GM12878 (cell line): ENCODE results near the gene CDHR2. TPM values are rescaled to one million over a fixed set of nuclear protein-coding genes. Genes with fewer than 3 reads are reported as not detected.

Source experiments
- ATAC-seq: fragments of 200-7000 bp; cut with Tn5 transposase; 3 replicates; pipeline ENCODE4 v1.9.1; 2020; ENCODE audit warnings: mild to moderate bottlenecking, moderate library complexity
- BruUV-seq: library from RNA; stranded (reverse); fragments of 400-500 nt; replicated peaks from 2 replicates; lab custom pipeline; 2021; lab: Mats Ljungman, UMichigan
- CTCF ChIA-PET: fragments of 300-600 bp; sonication (Branson Sonifier 250); formaldehyde crosslinking; extraction: SDS; loops from one replicate; lab custom pipeline; 2021; ENCODE audit warnings: inconsistent platforms; lab: Yijun Ruan, JAX
- POLR2A ChIA-PET: fragments of 350-600 bp; formaldehyde crosslinking; extraction: SDS; loops from one replicate; lab custom pipeline; 2021; ENCODE audit warnings: inconsistent platforms; lab: Charles Lee
- RAD21 ChIA-PET: fragments of 300-600 bp; sonication (Branson Sonifier 250); formaldehyde crosslinking; loops from one replicate; lab custom pipeline; 2023; ENCODE audit warnings: antibody characterized with exemption; ENCODE audit not compliant: unreplicated experiment; lab: Charles Lee
- SMC1A ChIA-PET: fragments of 300-600 bp; sonication (Branson Sonifier 250); formaldehyde crosslinking; loops from one replicate; lab custom pipeline; 2023; ENCODE audit not compliant: unreplicated experiment, uncharacterized antibody; lab: Charles Lee
- DNase-seq: peaks from one replicate; pipeline ENCODE4 v3.0.0-alpha.2; 2011; ENCODE audit warnings: low read depth, low spot score
- FAIRE-seq: peaks from 3 replicates; lab custom pipeline; 2011; peaks lifted over from hg19 to GRCh38; lab: Jason Lieb, UNC
- H2AFZ ChIP-seq: 2 replicates; pipeline ENCODE4 v1.6.0; 2011; ENCODE audit warnings: low read depth, low read length, control low read depth; ENCODE audit not compliant: control insufficient read depth
- H3K27ac ChIP-seq: 2 replicates; pipeline ENCODE4 v1.5.1; 2011; ENCODE audit warnings: control low read depth; ENCODE audit not compliant: control insufficient read depth, insufficient read depth
- H3K27me3 ChIP-seq, 2 experiments: replicated peaks in 1 of 2; 2 replicates each; pipeline versions ENCODE4 v1.6.0 to v1.6.1; 2011; ENCODE audit warnings: low read length in 1 of 2; ENCODE audit not compliant: control insufficient read depth in 2 of 2, insufficient read depth in 2 of 2
- H3K36me3 ChIP-seq, 2 experiments: 2 replicates each; pipeline ENCODE4 v1.5.1; 2011; ENCODE audit warnings: low read length in 1 of 2; ENCODE audit not compliant: control insufficient read depth in 2 of 2, insufficient read depth in 2 of 2
- H3K4me1 ChIP-seq: 2 replicates; pipeline ENCODE4 v1.6.1; 2011; ENCODE audit warnings: mild to moderate bottlenecking, low read length, moderate library complexity, mixed read lengths; ENCODE audit not compliant: control insufficient read depth, insufficient read depth
- H3K4me2 ChIP-seq: 2 replicates; pipeline ENCODE4 v1.6.0; 2011; ENCODE audit warnings: control low read depth; ENCODE audit not compliant: control insufficient read depth, insufficient read depth
- H3K4me3 ChIP-seq: fragments of 200-600 bp; sonication (generic); 2 replicates; pipeline ENCODE4 v1.5.1; 2016
- H3K79me2 ChIP-seq: 2 replicates; pipeline ENCODE4 v1.6.0; 2011; ENCODE audit warnings: low read length; ENCODE audit not compliant: control insufficient read depth, insufficient read depth
- H3K9ac ChIP-seq: 2 replicates; pipeline ENCODE4 v1.8.0; 2011; ENCODE audit warnings: low read length, control low read depth, mixed read lengths; ENCODE audit not compliant: control insufficient read depth, insufficient read depth
- H3K9me3 ChIP-seq: replicated peaks from 3 replicates; pipeline ENCODE4 v1.5.1; 2011; ENCODE audit warnings: mild to moderate bottlenecking, low read length; ENCODE audit not compliant: control insufficient read depth, insufficient read depth
- H4K20me1 ChIP-seq: 2 replicates; pipeline ENCODE4 v1.6.0; 2011; ENCODE audit not compliant: control insufficient read depth, insufficient read depth
- CHD2 ChIP-seq: IDR thresholded peaks from 2 replicates; pipeline ENCODE4 v1.6.1; 2011; ENCODE audit warnings: low read depth, low read length, improper control_type of control experiment, borderline replicate concordance
- CREM ChIP-seq: IDR thresholded peaks from 2 replicates; pipeline ENCODE4 v1.6.1; 2014; ENCODE audit warnings: antibody characterized with exemption, low read depth
- E2F8 ChIP-seq: fragments of 450-650 bp; IDR thresholded peaks from 2 replicates; pipeline ENCODE4 v1.6.1; 2018; ENCODE audit warnings: mild to moderate bottlenecking, low read depth, moderate library complexity; ENCODE audit not compliant: partially characterized antibody
- GATAD2B ChIP-seq: fragments of 450-650 bp; conservative IDR thresholded peaks from 2 replicates; pipeline ENCODE4 v1.6.1; 2017; ENCODE audit warnings: low read depth, mild to moderate bottlenecking, moderate library complexity
- IRF3 ChIP-seq: fragments of 450-650 bp; IDR thresholded peaks from 2 replicates; pipeline ENCODE4 v1.6.1; 2014; ENCODE audit warnings: mild to moderate bottlenecking
- MEF2A ChIP-seq: IDR thresholded peaks from 2 replicates; pipeline ENCODE4 v1.6.1; 2011; ENCODE audit warnings: low read depth, mild to moderate bottlenecking, low read length, moderate library complexity; ENCODE audit not compliant: insufficient read depth
- MEF2B ChIP-seq: fragments of 450-650 bp; IDR thresholded peaks from 2 replicates; pipeline ENCODE4 v1.6.1; 2018; ENCODE audit warnings: mild to moderate bottlenecking, moderate library complexity; ENCODE audit not compliant: partially characterized antibody, poor library complexity, severe bottlenecking
- MYC ChIP-seq: IDR thresholded peaks from 2 replicates; pipeline ENCODE4 v1.6.1; 2011; ENCODE audit warnings: mild to moderate bottlenecking, low read length, moderate library complexity, inconsistent platforms; ENCODE audit not compliant: insufficient read depth, insufficient replicate concordance, insufficient read length, severe bottlenecking
- NFYA ChIP-seq: IDR thresholded peaks from 2 replicates; pipeline ENCODE4 v1.6.1; 2011; ENCODE audit warnings: low read depth, mild to moderate bottlenecking, low read length, improper control_type of control experiment, borderline replicate concordance
- NR2C1 ChIP-seq: fragments of 450-650 bp; IDR thresholded peaks from 2 replicates; pipeline ENCODE4 v1.6.1; 2017; ENCODE audit warnings: antibody characterized with exemption, mild to moderate bottlenecking, moderate library complexity
- POLR2AphosphoS5 ChIP-seq: IDR thresholded peaks from 2 replicates; pipeline ENCODE4 v1.6.1; 2011; ENCODE audit warnings: mild to moderate bottlenecking, low read length, inconsistent platforms
- REST ChIP-seq: IDR thresholded peaks from 2 replicates; pipeline ENCODE4 v1.6.1; 2012; ENCODE audit warnings: mild to moderate bottlenecking, low read depth, low read length
- ZNF217 ChIP-seq: fragments of 450-650 bp; IDR thresholded peaks from 2 replicates; pipeline ENCODE4 v1.6.1; 2017; ENCODE audit warnings: antibody characterized with exemption, mild to moderate bottlenecking
- ZNF274 ChIP-seq: IDR thresholded peaks from one replicate; pipeline ENCODE4 v1.8.0; 2011; ENCODE audit not compliant: insufficient read length, insufficient read depth
- WGBS: methylation state at CpG from one replicate; pipeline ENCODE4 v1.1.6; 2016; ENCODE audit warnings: low lambda C conversion rate; ENCODE audit not compliant: insufficient replicate concordance, insufficient coverage; ENCODE audit errors: missing lambda C conversion rate; 5-methylcytosine and 5-hydroxymethylcytosine counted together
- in situ Hi-C: fragments of 300-500 bp; cut with MboI; formaldehyde crosslinking; loops from 9 replicates; pipeline ENCODE4 v1.14.3; 2018; ENCODE audit warnings: mixed read lengths
- intact Hi-C: fragments of 100-400 bp; cut with micrococcal nuclease; formaldehyde crosslinking; loops from one replicate; pipeline ENCODE4 v1.14.2; 2022; ENCODE audit not compliant: unreplicated experiment
- polyA plus RNA-seq, 11 experiments: library from polyadenylated mRNA; depleted of rRNA in 4 of 11; unstranded in 6 of 11; stranded (reverse) in 5 of 11; fragments of >200 nt; fragmentation: Nextera tagmentation in 4 of 11; fragmentation: Illumina TruSeq in 1 of 11; extraction: Ambion mirVana in 4 of 11; extraction: Trizol in 1 of 11; gene quantifications; 1 replicate in 1 of 11; 2 replicates in 10 of 11; pipeline versions ENCODE4 v1.2.1 to v1.2.3, GENCODE V29; 2011 to 2016; ENCODE audit warnings: inconsistent platforms in 2 of 11, missing spikeins in 2 of 11, low read depth in 1 of 11
- total RNA-seq, 4 experiments: library from RNA; depleted of rRNA in 3 of 4; stranded (reverse); fragments of >200 nt in 3 of 4; fragmentation: Illumina TruSeq in 1 of 4; extraction: Trizol in 1 of 4; gene quantifications; 2 replicates each; pipeline versions ENCODE4 v1.2.1 to v1.2.3, GENCODE V29; 2013 to 2021

The CDHR2 gene
- total and polyA plus RNA-seq, 10 of the 15 experiments (the other 5 are each of a cell fraction or from before 2014, with no cell fraction given): 0.03 to 0.46 (median 0.06) TPM; not detected in 5

GRCh38 chr5:176595386-176595943 lies 46.3 kb downstream of the CDHR2 start:
- TF ChIP-seq NFYA (no peak), MEF2B (no peak), REST (no peak), POLR2AphosphoS5 (no peak), ZNF274 (no peak), IRF3 (no peak), NR2C1 (no peak), GATAD2B (no peak), CHD2 (no peak), MEF2A (no peak), CREM (no peak), E2F8 (no peak), MYC (no peak), ZNF217 (no peak)
- no peaks in the 10 kb centered on the region for H3K36me3 ChIP-seq
- ChIA-PET RAD21 (no interaction called here), POLR2A (no interaction called here), SMC1A (no interaction called here), CTCF (no interaction called here)
- H4K20me1 ChIP-seq: no peaks in the 10 kb centered on the region
- in situ Hi-C loops (loop anchor here (25.0 kb wide), 1 partner anchor 858 kb away; no protein-coding TSS in a partner anchor), intact Hi-C loops (no loop called here)
- H3K9me3 ChIP-seq: no peaks in the 10 kb centered on the region; the same call in 2 of the 3 replicates
- H3K4me3 ChIP-seq: no peak overlapping the region
- FAIRE-seq (no peak), DNase-seq (no peak), ATAC-seq (no peak)
- H3K4me1 ChIP-seq: no peaks in the 10 kb centered on the region
- no peak overlapping the region for H3K4me2 ChIP-seq
- 59% methylated on average over 11 of the region's 11 CpGs for WGBS
- no peaks in the 10 kb centered on the region for H3K27me3 ChIP-seq
- no peak overlapping the region for H3K27ac ChIP-seq
- no peaks in the 10 kb centered on the region for H3K79me2 ChIP-seq
- H3K9ac ChIP-seq: no peak overlapping the region
- no TSS peak for BruUV-seq
- no peak overlapping the region for H2AFZ ChIP-seq
